G401 (cell line): ENCODE data around the gene SELENOW. TPM values are rescaled to one million over a fixed set of nuclear protein-coding genes. Genes with fewer than 3 reads are reported as not detected.
A peak's percentile ranks its signal among the peaks of the same experiment; 100 is the strongest.
"Not testable (repeated sequence)": the region's sequence is repeated elsewhere in the genome, so short reads cannot be mapped to it uniquely, and the experiment has no call there.

Experiments used
- DNase-seq: peaks from one replicate; pipeline ENCODE4 v3.0.0-alpha.2; 2015; ENCODE audit warnings: low spot score
- in situ Hi-C: cut with HindIII; loops from 2 replicates; pipeline ENCODE4 v1.10.0; 2016; ENCODE audit warnings: low sequenced_read_pairs, mixed read lengths
- total RNA-seq: library from RNA; depleted of rRNA; stranded (reverse); fragments of >200 nt; shearing (Covaris generic); gene quantifications from 2 replicates; pipeline ENCODE4 v1.2.3, GENCODE V29; 2014; rRNA removed

The SELENOW gene
- total RNA-seq, 1 experiment from 2014 or later, result 322 TPM

- in situ Hi-C loops, result no loop called here
- no peak for DNase-seq
These were observed 26.8 kb downstream of the SELENOW start for GRCh38 chr19:47805313-47805712.

- in situ Hi-C loops, result no loop called here
- DNase-seq, result no peak
These were observed 27.9 kb downstream of the SELENOW start for GRCh38 chr19:47806435-47806834.

GRCh38 chr19:47813304-47813994, 34.9 kb downstream of the SELENOW start:
- peak; percentile 42 for DNase-seq
- in situ Hi-C loops, result no loop called here

GRCh38 chr19:47813995-47814328, 35.5 kb downstream of the SELENOW start:
- in situ Hi-C loops, result no loop called here
- no peak for DNase-seq

GRCh38 chr19:47816270-47816669, 37.8 kb downstream of the SELENOW start:
- in situ Hi-C loops, DNase-seq: not testable (repeated sequence)

DNA sequence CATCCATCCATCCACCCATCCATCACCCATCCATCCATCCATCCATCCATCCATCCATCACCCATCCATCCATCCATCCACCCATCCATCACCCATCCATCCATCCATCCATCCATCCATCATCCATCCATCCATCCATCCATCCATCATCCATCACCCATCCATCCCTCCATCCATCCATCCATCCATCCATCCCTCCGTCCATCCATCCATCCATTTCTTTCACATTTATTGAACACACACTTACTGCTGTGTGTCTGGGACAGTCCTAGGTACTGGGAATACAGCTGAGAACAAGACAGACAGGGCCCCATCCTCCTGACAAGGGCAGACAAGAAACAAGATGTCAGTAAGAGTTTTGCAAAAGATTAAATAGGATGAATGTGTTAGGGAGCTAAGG, 39.7 kb downstream of the SELENOW start:
- in situ Hi-C loops, DNase-seq: not testable (repeated sequence)

- in situ Hi-C loops, result no loop called here
- DNase-seq, result no peak
These were observed 41.4 kb downstream of the SELENOW start for GRCh38 chr19:47819858-47820257.

GRCh38 chr19:47820410-47820809, 41.9 kb downstream of the SELENOW start:
- DNase-seq, result no peak
- in situ Hi-C loops, result no loop called here

DNA sequence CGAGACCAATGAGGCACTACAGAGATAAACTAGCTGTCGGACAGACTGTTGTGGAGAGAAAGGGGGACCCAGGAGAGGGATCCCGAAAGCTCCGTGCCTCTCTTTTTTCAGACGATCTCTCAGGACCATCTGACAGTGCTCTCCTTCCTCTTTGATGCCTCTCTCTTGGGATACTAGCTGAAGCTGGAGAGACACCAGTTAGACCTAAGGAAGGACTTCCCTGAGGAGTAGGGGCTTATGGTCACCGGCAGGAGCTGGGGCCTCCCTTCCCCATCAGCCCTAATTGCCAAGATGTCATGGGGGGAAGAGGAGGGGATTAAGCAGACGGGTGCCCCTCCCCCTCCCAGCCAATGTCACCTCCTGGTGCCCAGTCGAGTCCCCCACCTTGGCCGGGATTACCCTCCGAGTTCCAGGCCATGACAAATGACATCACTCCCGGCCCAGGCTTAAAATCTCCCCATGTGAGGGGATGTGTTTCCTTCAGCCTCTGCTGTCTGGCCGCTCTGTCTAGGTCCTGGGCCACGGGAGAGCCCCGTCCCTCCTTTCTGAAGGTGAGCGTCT, 43.0 kb downstream of the SELENOW start, which contains the start of gene CRX:
Gene CRX, plus strand, starts transcription at position 478 of the 561 bp plus-strand sequence. CDS start 12,507 bp downstream, outside the sequence.
- in situ Hi-C loops, result no loop called here
- DNase-seq, result no peak

DNA sequence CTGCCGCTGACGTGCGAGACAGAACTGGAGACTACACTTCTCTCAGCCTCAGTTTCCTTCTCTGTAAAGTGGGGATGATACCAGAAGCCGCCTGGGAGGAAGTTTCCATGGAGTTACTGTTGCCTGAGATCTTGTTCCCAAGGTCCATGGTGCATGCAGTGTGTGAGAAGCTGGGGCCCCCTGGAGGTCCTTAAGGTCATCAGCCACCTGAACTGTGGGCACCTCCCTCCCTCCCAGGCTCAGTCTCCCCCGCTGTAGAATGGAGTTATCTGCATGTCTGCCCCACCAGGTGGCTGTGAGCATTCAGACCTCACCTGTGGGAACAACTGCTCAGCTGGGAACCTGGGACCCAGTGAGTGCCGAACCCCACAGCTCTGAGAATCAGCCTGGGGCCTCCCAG, 45.9 kb downstream of the SELENOW start:
- in situ Hi-C loops, result no loop called here
- no peak for DNase-seq

DNA sequence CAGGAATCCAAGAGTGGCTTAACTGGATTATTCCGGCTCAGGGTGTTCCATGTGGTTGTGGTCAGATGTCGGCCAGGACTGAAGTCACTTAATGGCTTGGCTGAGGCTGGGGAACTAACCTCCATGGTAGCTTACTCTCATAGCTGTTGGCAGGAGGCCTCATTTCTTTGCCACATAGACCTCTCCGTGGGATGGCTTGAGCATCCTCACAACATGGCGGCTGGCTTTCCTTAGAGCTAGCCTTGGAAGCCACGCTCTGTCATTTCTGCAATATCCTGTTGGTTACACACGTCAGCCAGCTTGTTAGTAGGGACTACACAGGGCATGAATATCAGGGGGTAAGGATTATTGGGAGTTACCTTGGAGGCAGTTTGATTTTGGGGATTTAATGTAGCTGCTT, 48.3 kb downstream of the SELENOW start:
- DNase-seq, result no peak
- in situ Hi-C loops, result no loop called here

DNA sequence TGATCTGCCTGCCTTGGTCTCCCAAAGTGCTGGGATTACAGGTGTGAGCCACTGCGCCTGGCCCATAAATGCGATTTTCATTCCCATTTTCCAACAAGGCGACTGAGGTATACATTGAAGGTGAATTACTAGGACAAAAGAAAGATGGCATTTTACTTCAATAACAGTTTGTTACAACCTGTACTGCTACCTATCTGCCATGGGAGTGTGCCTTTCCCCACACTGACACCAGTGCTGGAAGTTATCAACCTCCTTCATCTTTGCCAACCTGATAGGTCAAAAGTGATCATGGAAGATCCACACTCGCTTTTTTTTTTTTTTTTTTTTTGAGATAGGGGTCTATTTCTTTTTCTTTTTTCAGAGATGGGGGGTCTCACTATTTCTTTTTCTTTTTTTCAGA, 54.2 kb downstream of the SELENOW start:
- DNase-seq, result no peak
- in situ Hi-C loops, result no loop called here

Other genes starting within 250 kb of the SELENOW start
- gene ZNF541, start 205.6 kb upstream of the SELENOW start, total RNA-seq, result not detected in 2 replicates
- gene BICRA, start 169.6 kb upstream of the SELENOW start, total RNA-seq, result 0.10 and 5.7 TPM in 2 replicates
- gene EHD2, start 65.3 kb upstream of the SELENOW start, total RNA-seq, result not detected in 2 replicates
- 431 and 471 TPM in 2 replicates for gene NOP53, start 33.2 kb upstream of the SELENOW start, total RNA-seq
- not detected in 2 replicates for gene TPRX1, start 25.8 kb downstream of the SELENOW start, total RNA-seq
- gene CRX, start 43.2 kb downstream of the SELENOW start, total RNA-seq, result 0.34 and 0.68 TPM in 2 replicates
- not detected in 2 replicates for gene TPRX2, start 80.5 kb downstream of the SELENOW start, total RNA-seq
- gene SULT2A1, start 107.6 kb downstream of the SELENOW start, total RNA-seq, result not detected in 2 replicates
- not detected in 2 replicates for gene BSPH1, start 213.5 kb downstream of the SELENOW start, total RNA-seq
- gene ELSPBP1, start 215.9 kb downstream of the SELENOW start, total RNA-seq, result not detected in 2 replicates